K562 (cell line): ENCODE data around the gene CSNK1D. TPM values are rescaled to one million over a fixed set of nuclear protein-coding genes. Genes with fewer than 3 reads are reported as not detected.

ENCODE experiments used
- ATAC-seq: fragments of 200-7000 bp; cut with Tn5 transposase; 3 replicates; pipeline ENCODE4 v1.9.1; 2020; ENCODE audit warnings: moderate library complexity
- BruUV-seq: library from RNA; stranded (reverse); fragments of 400-500 nt; replicated peaks from 2 replicates; lab custom pipeline; 2021; lab: Mats Ljungman, UMichigan
- CTCF ChIA-PET: fragments of 300-600 bp; formaldehyde crosslinking; extraction: SDS; loops from one replicate; lab custom pipeline; 2021; ENCODE audit warnings: low intra/inter-chr PET ratio; lab: Yijun Ruan, JAX
- POLR2A ChIA-PET: fragments of 300-600, 350-650 bp; sonication (Branson Sonifier 250); formaldehyde crosslinking; extraction: SDS; loops from one replicate; lab custom pipeline; 2021; ENCODE audit warnings: antibody characterized with exemption, inconsistent platforms; lab: Yijun Ruan, JAX
- DNase-seq, 4 experiments: peaks; one replicate each; pipeline versions ENCODE4 v3.0.0 to v3.0.0-alpha.2; 2011 to 2018; ENCODE audit warnings: low spot score in 3 of 4, mixed read lengths in 3 of 4; ENCODE audit errors: extremely low read depth in 1 of 4
- FAIRE-seq: peaks from 2 replicates; lab custom pipeline; 2011; peaks lifted over from hg19 to GRCh38; lab: Jason Lieb, UNC
- H2AFZ ChIP-seq: 2 replicates; pipeline ENCODE4 v1.6.0; 2011; ENCODE audit warnings: low read depth, low read length, control low read depth, inconsistent platforms
- H3K27ac ChIP-seq: fragments of 200-600 bp; 3 replicates; pipeline ENCODE4 v1.8.0; 2011; ENCODE audit warnings: low read depth, mild to moderate bottlenecking, control low read depth, inconsistent platforms, low read length, moderate library complexity, mixed read lengths; ENCODE audit errors: extremely low read depth
- H3K27me3 ChIP-seq, 2 experiments: fragments of 300-600 bp in 1 of 2; 2 replicates in 1 of 2; 3 replicates in 1 of 2; pipeline versions ENCODE4 v1.6.0 to v1.8.0; 2011; ENCODE audit warnings: inconsistent platforms in 2 of 2, low read length in 2 of 2, mild to moderate bottlenecking in 1 of 2, mixed read lengths in 1 of 2, moderate library complexity in 1 of 2; ENCODE audit not compliant: control insufficient read depth in 2 of 2, insufficient read depth in 2 of 2
- H3K36me3 ChIP-seq: fragments of 300-600 bp; 3 replicates; pipeline ENCODE4 v1.8.0; 2011; ENCODE audit warnings: mild to moderate bottlenecking, low read length, inconsistent platforms; ENCODE audit not compliant: control insufficient read depth, insufficient read depth
- H3K4me1 ChIP-seq, 2 experiments: fragments of 200-600 bp in 1 of 2; replicated peaks in 1 of 2; 2 replicates in 1 of 2; 3 replicates in 1 of 2; pipeline versions ENCODE4 v1.5.1 to v1.8.0; 2011; ENCODE audit warnings: inconsistent platforms in 2 of 2, low read length in 2 of 2, mild to moderate bottlenecking in 1 of 2, mixed read lengths in 1 of 2, moderate library complexity in 1 of 2; ENCODE audit not compliant: control insufficient read depth in 2 of 2, insufficient read depth in 2 of 2
- H3K4me2 ChIP-seq: 2 replicates; pipeline ENCODE4 v1.6.1; 2011; ENCODE audit warnings: low read length, control low read depth, inconsistent platforms, mixed read lengths; ENCODE audit not compliant: insufficient read depth
- H3K4me3 ChIP-seq: fragments of 200-600 bp; sonication (generic), shearing (Covaris generic); 2 replicates; pipeline ENCODE4 v1.5.1; 2016; ENCODE audit warnings: control low read depth, inconsistent platforms
- H3K79me2 ChIP-seq: fragments of 200-600 bp; 3 replicates; pipeline ENCODE4 v1.8.0; 2011; ENCODE audit warnings: low read length, inconsistent platforms; ENCODE audit not compliant: control insufficient read depth, insufficient read depth
- H3K9ac ChIP-seq, 2 experiments: 2 replicates each; pipeline versions ENCODE4 v1.6.0 to v1.6.1; 2011; ENCODE audit warnings: low read depth in 2 of 2, low read length in 2 of 2, control low read depth in 1 of 2, inconsistent platforms in 1 of 2, mild to moderate bottlenecking in 1 of 2, mixed read lengths in 1 of 2; ENCODE audit not compliant: insufficient read depth in 1 of 2
- H3K9me1 ChIP-seq: one replicate; pipeline ENCODE4 v1.6.0; 2011; ENCODE audit warnings: inconsistent platforms, mild to moderate bottlenecking, low read length, moderate library complexity; ENCODE audit not compliant: control insufficient read depth, insufficient read depth
- H3K9me3 ChIP-seq: replicated peaks from 2 replicates; pipeline ENCODE4 v1.5.1; 2011; ENCODE audit warnings: low read depth, low read length, inconsistent platforms; ENCODE audit not compliant: control insufficient read depth, insufficient read depth
- H4K20me1 ChIP-seq: replicated peaks from 2 replicates; pipeline ENCODE4 v1.6.1; 2011; ENCODE audit warnings: low read length, inconsistent platforms, mixed read lengths; ENCODE audit not compliant: control insufficient read depth, insufficient read depth
- BHLHE40 ChIP-seq: IDR thresholded peaks from 2 replicates; pipeline ENCODE4 v1.6.1; 2011; ENCODE audit warnings: low read length, improper control_type of control experiment
- SLC30A9 ChIP-seq: fragments of 250-450 bp; sonication (Bioruptor Pico); IDR thresholded peaks from 2 replicates; pipeline ENCODE4 v1.8.0; 2022; ENCODE audit warnings: mild to moderate bottlenecking, moderate library complexity
- SMAD3 ChIP-seq: fragments of 450-650 bp; formaldehyde crosslinking; conservative IDR thresholded peaks from 2 replicates; pipeline ENCODE4 v1.4.0; 2020; ENCODE audit warnings: mild to moderate bottlenecking
- SNIP1 ChIP-seq: fragments of 450-650 bp; IDR thresholded peaks from 2 replicates; pipeline ENCODE4 v1.7.1; 2017; ENCODE audit warnings: low read depth, mild to moderate bottlenecking
- TAF9B ChIP-seq: fragments of 450-650 bp; IDR thresholded peaks from 2 replicates; pipeline ENCODE4 v1.6.1; 2018; ENCODE audit warnings: mild to moderate bottlenecking; ENCODE audit not compliant: partially characterized antibody
- WGBS: fragments of 100-300 bp; shearing (Covaris generic); methylation state at CpG from one replicate; pipeline ENCODE4 v1.1.6; 2016; ENCODE audit warnings: low coverage, mixed read lengths; ENCODE audit not compliant: insufficient coverage; ENCODE audit errors: missing lambda C conversion rate; 5-methylcytosine and 5-hydroxymethylcytosine counted together
- in situ Hi-C: fragments of 300-500 bp; cut with MboI; formaldehyde crosslinking; loops from 4 replicates; pipeline ENCODE4 v1.15.0; 2018; ENCODE audit warnings: inconsistent platforms, mixed read lengths
- intact Hi-C: fragments of 100-400 bp; cut with micrococcal nuclease; formaldehyde crosslinking; loops from 2 replicates; pipeline ENCODE4 v1.14.2; 2022
- polyA plus RNA-seq, 8 experiments: library from polyadenylated mRNA; depleted of rRNA in 4 of 8; stranded (reverse) in 5 of 8; unstranded in 3 of 8; fragments of >200 nt; fragmentation: Nextera tagmentation in 2 of 8; fragmentation: Illumina TruSeq in 1 of 8; extraction: Ambion mirVana in 2 of 8; extraction: Trizol in 1 of 8; gene quantifications; 2 replicates each; pipeline versions ENCODE4 v1.2.1 to v1.2.3, GENCODE V29; 2011 to 2014; ENCODE audit warnings: inconsistent platforms in 1 of 8, missing spikeins in 1 of 8
- total RNA-seq, 7 experiments: library from RNA; depleted of rRNA in 6 of 7; stranded (reverse); fragments of >200 nt in 6 of 7; fragmentation: Illumina TruSeq in 2 of 7; extraction: Trizol in 2 of 7; gene quantifications; 2 replicates each; pipeline versions ENCODE4 v1.2.1 to v1.2.3, GENCODE V29; 2011 to 2021; ENCODE audit warnings: low replicate concordance in 1 of 7
- TF ChIP-seq, protein P1 (sequence below), 2 experiments: IDR thresholded peaks in 1 of 2; conservative IDR thresholded peaks in 1 of 2; 2 replicates each; pipeline ENCODE4 v1.6.1; 2016; ENCODE audit warnings: low read depth in 2 of 2, mild to moderate bottlenecking in 1 of 2, missing compliant biosample characterization in 1 of 2, missing genetic modification characterization in 1 of 2, moderate library complexity in 1 of 2
- TF ChIP-seq, protein P2 (sequence below): fragments of 450-650 bp; IDR thresholded peaks from 2 replicates; pipeline ENCODE4 v1.6.1; 2016

CSNK1D gene
- total and polyA plus RNA-seq, 9 of the 15 experiments (the other 6 are each of a cell fraction or from before 2014, with no cell fraction given): 6.5 to 133 (median 41.3) TPM

DNA sequence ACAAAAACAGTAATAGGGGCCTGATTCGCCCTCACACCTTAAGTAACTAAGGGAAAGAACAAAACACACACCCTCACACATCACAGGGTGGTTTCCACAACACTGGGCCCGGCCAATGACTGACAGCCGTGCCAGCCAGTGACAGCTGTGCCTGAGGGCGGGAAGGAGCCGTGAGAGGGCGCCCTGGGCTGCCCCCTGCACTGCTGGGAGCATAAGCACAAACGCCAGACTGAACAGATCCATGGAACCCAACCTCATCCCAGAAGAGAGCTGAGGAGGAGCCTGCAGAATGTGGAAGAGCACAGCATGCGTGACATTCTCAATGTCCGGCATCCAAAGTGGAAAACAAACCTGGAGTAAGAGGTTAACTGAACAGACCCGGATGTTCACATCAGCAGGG is 16.0 kb downstream of the CSNK1D start:
- intact Hi-C loops (no loop called here), in situ Hi-C loops (no loop called here)
- no TSS peak for BruUV-seq
- Histone ChIP-seq H3K27me3 (no peaks in the 10 kb centered on the region), H4K20me1 (no peaks in the 10 kb centered on the region), H2AFZ (no peak overlapping the region), H3K27ac (no peak overlapping the region), H3K4me2 (no peak overlapping the region), H3K4me1 (0 out of 5 replicates have a peak, but pooled peaks cover 0 to 3% of the 10 kb centered on the region in 2 experiments), H3K9me1 (no peaks in the 10 kb centered on the region), H3K9me3 (no peaks in the 10 kb centered on the region; the same call in 1 of the 2 replicates), H3K79me2 (peaks cover 76% of the 10 kb centered on the region), H3K36me3 (peaks cover 88% of the 10 kb centered on the region), H3K9ac (no peak overlapping the region), H3K4me3 (no peak overlapping the region)
- FAIRE-seq: no peak
- WGBS: 93% methylated on average over 10 of the region's 10 CpGs
- POLR2A ChIA-PET: interaction anchor here (3.5 kb wide), 1 partner anchor 11 kb away, joined by 20 read pairs; no protein-coding TSS in a partner anchor
- DNase-seq: peak in 2 of 4 experiments; percentile 62 to 73
- CTCF ChIA-PET: no interaction called here
- TF ChIP-seq SMAD3 (CRISPR knock-in tag) (no peak), SNIP1 (no peak), BHLHE40 (no peak), TAF9B (no peak), SLC30A9 (no peak)
- TF ChIP-seq, protein P1, sequence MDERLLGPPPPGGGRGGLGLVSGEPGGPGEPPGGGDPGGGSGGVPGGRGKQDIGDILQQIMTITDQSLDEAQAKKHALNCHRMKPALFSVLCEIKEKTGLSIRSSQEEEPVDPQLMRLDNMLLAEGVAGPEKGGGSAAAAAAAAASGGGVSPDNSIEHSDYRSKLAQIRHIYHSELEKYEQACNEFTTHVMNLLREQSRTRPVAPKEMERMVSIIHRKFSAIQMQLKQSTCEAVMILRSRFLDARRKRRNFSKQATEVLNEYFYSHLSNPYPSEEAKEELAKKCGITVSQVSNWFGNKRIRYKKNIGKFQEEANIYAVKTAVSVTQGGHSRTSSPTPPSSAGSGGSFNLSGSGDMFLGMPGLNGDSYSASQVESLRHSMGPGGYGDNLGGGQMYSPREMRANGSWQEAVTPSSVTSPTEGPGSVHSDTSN (CRISPR knock-in tag; IDR thresholded peaks at IDR 0.05; ENCODE audit: low read depth): 0 out of 2 replicates have a peak, but pooled peaks have one; percentile 25
- TF ChIP-seq, protein P1 (tag; conservative IDR thresholded peaks at IDR 0.05; ENCODE audit: low read depth): peak; percentile 43; the same call in 1 of the 2 replicates
- TF ChIP-seq, protein P2, sequence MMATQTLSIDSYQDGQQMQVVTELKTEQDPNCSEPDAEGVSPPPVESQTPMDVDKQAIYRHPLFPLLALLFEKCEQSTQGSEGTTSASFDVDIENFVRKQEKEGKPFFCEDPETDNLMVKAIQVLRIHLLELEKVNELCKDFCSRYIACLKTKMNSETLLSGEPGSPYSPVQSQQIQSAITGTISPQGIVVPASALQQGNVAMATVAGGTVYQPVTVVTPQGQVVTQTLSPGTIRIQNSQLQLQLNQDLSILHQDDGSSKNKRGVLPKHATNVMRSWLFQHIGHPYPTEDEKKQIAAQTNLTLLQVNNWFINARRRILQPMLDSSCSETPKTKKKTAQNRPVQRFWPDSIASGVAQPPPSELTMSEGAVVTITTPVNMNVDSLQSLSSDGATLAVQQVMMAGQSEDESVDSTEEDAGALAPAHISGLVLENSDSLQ: peak; percentile 94
- ATAC-seq: peak; percentile 69
